Nasal cavity respiratory epithelium epithelial cell of viscerocranial mucosa (primary cell): ENCODE data around the gene SFTA2. TPM values are rescaled to one million over a fixed set of nuclear protein-coding genes. Genes with fewer than 3 reads are reported as not detected.

Experiments
- total RNA-seq: library from RNA; depleted of rRNA; stranded (reverse); fragments of >200 nt; gene quantifications from 2 replicates; pipeline ENCODE4 v1.2.3, GENCODE V29; 2014

SFTA2 gene
- total RNA-seq: not detected in 2 replicates

GRCh38 chr6:30931969-30932645, at the start of gene SFTA2:
TSS of gene SFTA2 (minus strand) at chr6:30932170. CDS start at chr6:30932096, 74 bp downstream.

GRCh38 chr6:30940361-30940986, 8.5 kb upstream of the SFTA2 start, which contains the start of gene MUCL3:
TSS of gene MUCL3 (plus strand) at chr6:30940973. CDS start at chr6:30941000, 27 bp downstream.

GRCh38 chr6:30914076-30914853, 17.7 kb downstream of the SFTA2 start, which contains the start of gene VARS2:
TSS of gene VARS2 (plus strand) at chr6:30914238. CDS start at chr6:30914837, 599 bp downstream.

GRCh38 chr6:30907758-30908591, 24.0 kb downstream of the SFTA2 start, which contains the start of gene GTF2H4:
TSS of gene GTF2H4 (plus strand) at chr6:30908207.

GRCh38 chr6:30883685-30884520, 48.1 kb downstream of the SFTA2 start, which contains the start of gene DDR1:
TSS of gene DDR1 (plus strand) at chr6:30884519. CDS start at chr6:30888730, 4,211 bp downstream.

Other genes with a start within 250 kb of the SFTA2 start
- 40.7 and 56.9 TPM in 2 replicates for gene PPP1R18, start 245.5 kb downstream of the SFTA2 start, total RNA-seq
- 0.34 and 2.0 TPM in 2 replicates for gene NRM, start 241.2 kb downstream of the SFTA2 start, total RNA-seq
- 4.4 and 7.2 TPM in 2 replicates for gene MDC1, start 214.9 kb downstream of the SFTA2 start, total RNA-seq
- gene TUBB, start 211.8 kb downstream of the SFTA2 start, total RNA-seq: 88.5 and 229 TPM in 2 replicates
- 23.2 and 75.0 TPM in 2 replicates for gene FLOT1, start 189.5 kb downstream of the SFTA2 start, total RNA-seq
- 110 and 273 TPM in 2 replicates for gene IER3, start 187.6 kb downstream of the SFTA2 start, total RNA-seq
- 101 and 486 TPM in 2 replicates for gene DDR1, start 47.7 kb downstream of the SFTA2 start, total RNA-seq
- 6.5 and 15.9 TPM in 2 replicates for gene GTF2H4, start 24.0 kb downstream of the SFTA2 start, total RNA-seq
- gene VARS2, start 17.9 kb downstream of the SFTA2 start, total RNA-seq: 20.9 and 25.3 TPM in 2 replicates
- gene MUCL3, start 8.8 kb upstream of the SFTA2 start, total RNA-seq: not detected in 2 replicates
- gene MUC21, start 51.5 kb upstream of the SFTA2 start, total RNA-seq: 0.78 TPM in 1 of 2 replicates, not detected in the other
- gene MUC22, start 78.3 kb upstream of the SFTA2 start, total RNA-seq: under 0.01 TPM in 1 of 2 replicates, not detected in the other
- 0.34 TPM in 1 of 2 replicates, not detected in the other for gene C6orf15, start 180.4 kb upstream of the SFTA2 start, total RNA-seq
- 1.7 and 6.0 TPM in 2 replicates for gene PSORS1C1, start 182.6 kb upstream of the SFTA2 start, total RNA-seq
- gene CDSN, start 188.3 kb upstream of the SFTA2 start, total RNA-seq: under 0.01 and 10.9 TPM in 2 replicates
- gene PSORS1C2, start 206.9 kb upstream of the SFTA2 start, total RNA-seq: not detected in 2 replicates
- 12.5 and 15.0 TPM in 2 replicates for gene CCHCR1, start 225.6 kb upstream of the SFTA2 start, total RNA-seq
- gene TCF19, start 226.4 kb upstream of the SFTA2 start, total RNA-seq: 1.7 and 2.1 TPM in 2 replicates
- gene POU5F1, start 238.5 kb upstream of the SFTA2 start, total RNA-seq: 0.50 and 0.68 TPM in 2 replicates